GM21381 (cell line): ENCODE data around the gene FGF12.

Experiments used
- ATAC-seq: cut with Tn5 transposase; IDR thresholded peaks from one replicate; pipeline ENCODE4 v1.9.1; 2021; ENCODE audit warnings: mild to moderate bottlenecking, moderate library complexity; ENCODE audit not compliant: unreplicated experiment

Gene FGF12

DNA sequence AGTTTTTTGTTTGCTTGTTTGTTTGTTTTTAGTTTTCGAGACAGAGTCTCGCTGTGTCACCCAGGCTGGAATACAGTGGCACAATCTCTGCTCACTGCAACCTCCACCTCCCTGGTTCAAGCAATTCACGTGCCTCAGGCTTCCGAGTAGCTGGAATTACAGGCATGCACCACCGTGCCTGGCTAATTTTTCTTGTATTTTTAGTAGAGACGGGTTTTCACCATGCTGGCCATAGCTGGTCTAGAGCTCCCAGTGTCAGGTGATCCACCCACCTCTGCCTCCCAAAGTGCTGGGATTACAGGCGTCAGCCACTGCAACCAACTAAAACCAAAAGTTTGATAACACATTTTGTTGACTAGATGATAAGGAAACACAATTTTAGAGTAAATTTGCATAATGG lies 372.7 kb downstream of the FGF12 start:
- no peak for ATAC-seq

DNA sequence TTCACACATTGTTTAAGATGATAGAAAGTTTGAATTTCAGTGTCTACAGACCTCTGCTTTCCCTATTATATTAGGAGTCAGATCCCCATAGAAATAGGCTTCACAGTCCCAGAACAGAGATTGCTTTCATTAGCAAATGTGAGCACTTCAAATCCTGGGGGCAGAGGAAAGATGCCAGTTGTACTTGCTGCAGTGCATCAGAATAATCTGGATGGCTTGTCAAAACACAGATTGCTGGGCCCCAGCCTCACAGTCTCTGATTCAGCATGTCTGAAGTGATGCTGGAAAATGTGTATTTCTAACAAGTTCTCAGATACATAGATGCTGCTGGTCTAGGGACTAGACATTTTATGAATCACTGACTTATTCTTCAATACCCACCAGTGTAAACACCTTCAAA lies 375.2 kb downstream of the FGF12 start:
- ATAC-seq: no peak

DNA sequence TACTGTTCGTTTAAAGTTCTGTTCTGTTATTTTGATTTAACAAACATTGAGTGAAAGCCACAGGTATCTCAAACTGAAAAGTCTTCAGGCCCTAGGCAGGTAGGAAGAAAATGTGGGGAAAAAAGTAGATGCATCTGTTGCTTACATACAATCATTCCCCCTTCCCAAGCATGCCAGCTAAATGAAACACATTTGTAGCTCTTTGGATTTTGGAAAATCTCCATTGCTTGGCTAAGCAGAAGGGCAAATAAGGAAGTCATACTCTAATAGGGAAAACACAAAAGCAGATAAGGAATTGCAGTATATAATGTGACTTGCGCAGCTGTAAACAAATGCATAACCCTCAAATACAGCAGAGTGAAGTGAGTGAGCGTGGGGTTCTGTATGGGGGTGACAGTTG lies 375.9 kb downstream of the FGF12 start:
- no peak for ATAC-seq

DNA sequence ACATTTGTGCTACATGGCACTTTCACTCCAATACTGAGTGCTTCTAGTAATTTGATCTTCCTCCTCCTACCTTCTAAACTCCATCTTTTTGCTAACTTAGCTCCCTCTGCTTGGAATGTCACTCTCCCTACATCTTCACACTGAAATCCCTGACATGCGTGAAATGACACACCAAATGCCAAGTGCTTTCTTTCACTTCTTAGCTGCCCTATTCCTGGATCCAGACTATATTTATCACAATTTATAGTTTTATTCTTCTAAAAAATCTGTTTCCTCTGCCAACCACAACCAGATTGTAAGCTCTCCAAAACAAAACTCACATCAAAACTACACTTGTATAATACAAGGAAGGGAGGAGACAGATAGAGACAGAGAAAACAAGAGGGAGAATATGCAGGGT lies 387.3 kb downstream of the FGF12 start:
- no peak for ATAC-seq

DNA sequence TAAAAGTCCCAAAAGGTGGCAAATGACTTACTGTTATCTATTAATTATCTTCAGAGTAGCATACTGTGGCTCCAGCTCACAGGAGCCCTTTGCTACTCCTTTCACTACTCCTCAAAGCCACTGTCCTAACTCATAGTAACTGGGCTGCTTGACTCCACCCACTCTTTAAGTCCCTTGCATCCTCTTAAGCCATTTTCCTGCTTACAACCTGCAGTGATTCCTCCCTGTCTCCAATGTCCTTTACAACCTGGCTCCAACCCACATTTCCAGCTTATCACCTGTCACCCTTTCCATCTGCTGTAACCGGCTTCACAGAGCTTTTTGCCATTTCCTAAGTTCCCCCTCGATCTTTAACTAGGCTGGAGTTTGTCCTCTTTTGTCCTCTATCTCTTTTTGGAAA lies 388.1 kb downstream of the FGF12 start:
- ATAC-seq: no peak

DNA sequence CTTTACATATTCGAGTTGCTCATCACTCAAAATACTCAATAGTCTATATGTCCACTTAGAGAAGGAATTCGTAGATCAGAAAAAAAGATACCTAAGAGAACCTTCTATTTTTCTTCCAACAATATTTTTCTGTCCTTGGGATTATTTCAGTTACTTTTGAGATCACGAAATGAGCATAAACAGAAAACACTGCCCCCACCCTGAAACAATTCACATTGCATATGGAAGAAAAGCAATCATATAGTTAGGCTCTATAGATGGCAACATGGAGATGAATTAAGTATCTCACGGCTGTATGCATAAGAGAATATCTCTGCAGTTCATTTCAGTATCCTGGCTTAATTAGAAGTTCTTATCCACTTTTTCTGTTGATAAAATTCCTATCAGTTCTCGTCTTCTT lies 391.1 kb downstream of the FGF12 start:
- ATAC-seq: no peak

DNA sequence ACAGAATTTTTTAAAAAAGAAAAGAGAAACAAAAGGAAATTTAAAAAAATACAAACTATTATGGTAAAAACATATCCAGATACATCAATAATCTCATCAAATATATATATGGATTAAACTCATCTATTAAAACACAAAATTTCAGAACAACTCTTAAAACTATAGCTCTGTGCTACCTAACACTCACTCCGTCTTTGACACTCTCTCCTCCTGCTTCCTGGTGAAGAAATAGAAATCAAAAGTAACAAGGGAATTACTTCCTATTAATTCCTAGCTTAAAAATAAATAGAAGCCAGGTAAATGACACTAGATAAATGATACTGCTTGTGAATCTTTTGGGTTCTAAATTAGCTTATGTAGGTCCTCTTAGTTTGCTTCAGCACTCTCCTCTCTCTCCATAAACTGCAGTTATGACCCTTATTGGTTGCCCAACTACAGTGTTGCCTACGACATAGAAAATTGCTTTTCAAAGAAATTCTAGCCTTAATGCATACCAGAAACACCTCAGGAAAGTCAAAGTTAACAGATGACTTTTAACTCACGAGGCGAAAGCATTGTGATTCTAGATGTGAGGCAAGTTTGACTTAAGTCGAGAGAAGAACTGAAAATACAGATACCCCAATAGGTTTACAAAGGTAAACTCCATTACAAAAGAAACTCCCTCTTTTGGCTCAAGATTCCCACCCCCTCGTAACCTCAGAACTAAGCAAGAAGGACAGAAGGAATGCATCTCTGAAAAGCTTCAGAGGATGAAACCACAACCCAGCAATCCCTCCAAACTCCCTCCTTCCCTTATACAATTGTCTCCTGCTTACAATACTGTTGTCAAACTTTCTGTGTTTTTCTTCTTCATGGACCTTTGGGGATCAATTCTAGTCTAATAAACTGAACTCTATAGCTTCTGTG lies 394.7 kb downstream of the FGF12 start:
- ATAC-seq: no peak

DNA sequence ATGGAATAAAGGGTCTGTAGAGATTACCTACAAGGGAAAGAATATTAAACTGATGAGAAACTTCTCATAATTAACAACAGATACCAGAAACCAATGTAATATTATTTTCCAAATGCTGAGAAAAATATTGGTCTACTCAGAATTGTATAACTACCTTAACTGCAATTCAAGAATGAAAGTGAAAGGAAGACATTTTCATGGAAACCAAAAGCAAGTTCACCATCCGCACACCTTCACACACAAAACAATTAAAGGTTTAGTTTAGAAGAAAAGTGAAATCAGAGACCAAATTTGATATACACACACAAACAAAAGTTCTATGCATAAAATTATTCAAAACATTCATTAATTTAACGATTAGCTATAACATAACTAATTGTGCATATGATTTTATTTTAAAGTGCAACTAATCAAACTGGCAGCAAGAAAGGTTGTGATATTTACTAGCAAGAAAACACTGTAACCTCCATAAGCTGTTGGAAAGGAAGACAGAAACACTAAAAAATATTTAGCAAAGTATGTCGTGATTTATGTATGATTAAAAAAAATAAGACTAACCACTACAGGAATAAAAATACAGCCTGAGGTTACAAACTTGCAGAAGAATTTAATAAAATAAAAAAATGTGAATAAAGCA lies 395.5 kb downstream of the FGF12 start:
- ATAC-seq: peak; percentile 85

DNA sequence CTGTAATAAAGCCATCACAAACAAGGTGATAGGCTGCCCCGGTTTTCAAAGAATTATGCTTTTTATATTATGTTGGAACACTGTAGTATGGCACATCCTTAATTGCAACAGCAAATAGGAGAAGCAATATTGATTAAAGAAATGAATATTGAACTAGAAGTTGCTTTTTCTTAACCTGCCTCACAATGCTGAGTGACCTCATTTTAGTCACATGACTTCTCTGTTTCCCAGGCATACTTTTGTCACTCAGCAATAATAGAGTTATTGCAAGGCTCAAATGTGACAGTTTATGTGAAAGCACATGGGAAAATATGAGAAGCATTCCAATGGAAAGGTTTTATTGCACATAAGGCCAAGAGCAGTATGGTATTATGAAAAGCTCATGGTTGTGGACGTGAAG lies 400.7 kb downstream of the FGF12 start:
- ATAC-seq: no peak

DNA sequence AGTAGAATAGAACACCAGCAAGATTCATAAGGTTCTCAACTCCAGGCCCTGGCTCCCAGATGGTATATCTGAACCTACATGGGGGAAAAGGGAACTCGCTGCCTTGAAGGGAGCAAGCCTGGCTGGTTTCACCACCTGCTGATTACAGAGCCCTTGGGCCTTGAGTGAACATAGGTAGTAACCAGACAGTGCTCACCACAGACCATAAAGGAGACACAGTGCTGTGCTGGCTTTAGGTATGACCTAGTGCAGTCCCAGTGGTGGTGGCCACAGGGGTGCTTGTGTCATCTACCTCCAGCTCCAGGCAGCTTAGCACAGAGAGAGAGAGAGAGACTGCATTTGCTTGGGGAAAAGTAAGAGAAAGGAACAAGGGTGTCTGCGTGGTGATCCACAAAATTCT lies 409.8 kb downstream of the FGF12 start:
- ATAC-seq: no peak

DNA sequence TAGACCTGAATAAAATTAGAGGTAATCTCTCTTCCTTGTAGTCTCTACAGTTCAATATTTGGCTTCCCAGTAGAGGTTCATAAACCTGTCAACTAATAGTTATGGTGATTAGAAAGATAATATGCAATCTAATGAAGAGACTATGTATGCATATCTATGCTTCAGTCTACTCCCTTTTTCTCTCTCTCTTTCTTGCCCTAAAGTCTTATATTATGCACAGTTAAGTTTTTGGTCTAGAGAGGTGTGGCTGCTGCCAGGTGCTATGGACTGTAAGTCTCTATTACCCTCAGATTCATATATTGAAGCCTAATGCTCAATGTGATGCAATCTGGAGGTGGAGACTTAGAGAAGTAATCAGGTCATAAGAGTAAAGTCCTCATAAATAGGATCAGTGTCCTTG lies 413.7 kb downstream of the FGF12 start:
- ATAC-seq: no peak

DNA sequence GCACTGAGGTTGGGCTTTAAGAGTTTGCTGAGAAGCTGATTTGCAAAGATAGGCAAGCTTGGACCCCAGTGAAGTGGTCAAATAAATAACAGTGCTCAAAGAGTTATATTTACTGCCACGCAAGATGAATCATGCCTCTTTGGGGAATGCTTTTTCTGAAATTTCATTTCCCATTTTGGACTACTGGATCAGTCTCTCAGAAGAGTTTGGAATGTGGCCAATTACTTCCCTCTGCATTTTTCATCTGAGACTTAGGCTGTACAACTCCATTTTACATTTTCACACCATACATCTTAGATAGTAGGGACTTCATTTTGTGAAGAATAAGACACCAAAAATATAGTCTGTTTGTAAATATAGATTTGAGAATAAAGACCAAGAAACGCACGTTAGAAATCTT lies 419.7 kb downstream of the FGF12 start:
- no peak for ATAC-seq

DNA sequence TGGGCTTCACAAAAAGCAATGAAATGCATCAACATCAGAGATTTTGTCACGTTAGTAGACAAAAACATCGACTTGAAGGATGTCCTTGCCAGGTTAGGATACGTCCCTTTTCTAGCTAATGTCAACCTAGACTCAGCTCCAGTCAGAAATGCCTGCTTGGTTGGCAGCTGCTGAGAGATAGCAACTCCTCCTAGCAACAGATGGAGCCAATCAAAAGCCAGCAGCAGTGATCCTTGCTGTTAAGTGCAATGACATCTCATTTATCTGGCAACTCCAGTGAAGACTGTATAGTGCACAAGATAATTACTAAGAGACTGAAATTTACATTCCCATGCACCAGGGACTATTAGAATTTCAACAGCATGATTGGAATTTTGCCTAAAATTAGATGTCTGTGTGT lies 424.1 kb downstream of the FGF12 start:
- no peak for ATAC-seq

DNA sequence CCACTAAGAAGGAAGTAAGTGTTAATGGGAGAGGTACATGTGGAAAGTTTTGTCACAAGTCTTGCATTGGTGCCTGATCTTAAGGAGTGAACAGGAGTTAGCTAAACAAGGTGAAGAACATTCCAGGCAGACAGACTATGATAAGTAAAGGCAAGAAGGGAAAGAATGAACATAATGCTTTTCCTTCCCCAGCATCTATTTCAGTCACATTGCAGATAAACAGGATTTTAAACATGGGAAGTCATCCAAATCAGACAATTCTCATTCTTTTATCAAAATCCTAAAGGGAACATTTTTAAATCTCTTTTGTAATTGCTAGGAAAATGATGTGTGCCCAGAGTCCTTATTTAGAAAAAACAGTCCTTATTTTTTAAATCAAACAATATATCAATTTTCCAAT lies 424.6 kb downstream of the FGF12 start:
- no peak for ATAC-seq

DNA sequence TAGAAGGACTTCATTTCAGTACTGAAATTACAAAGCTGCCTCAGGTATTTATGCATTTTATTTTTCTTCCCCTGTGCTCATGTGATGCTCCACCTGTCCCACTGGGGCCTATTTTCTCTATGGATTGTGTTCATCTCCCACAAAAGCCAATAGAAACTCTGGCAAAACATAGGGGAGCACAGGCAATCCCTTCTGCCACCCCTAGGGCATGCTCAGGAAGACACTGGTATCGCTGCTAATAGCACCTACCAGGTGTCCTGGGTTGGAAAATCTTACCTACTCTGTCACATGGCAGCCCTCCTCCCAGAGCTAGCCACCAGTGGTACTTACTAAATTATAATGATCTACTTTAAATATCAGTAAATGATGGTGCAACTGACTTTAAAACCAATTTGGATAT lies 427.4 kb downstream of the FGF12 start:
- no peak for ATAC-seq

DNA sequence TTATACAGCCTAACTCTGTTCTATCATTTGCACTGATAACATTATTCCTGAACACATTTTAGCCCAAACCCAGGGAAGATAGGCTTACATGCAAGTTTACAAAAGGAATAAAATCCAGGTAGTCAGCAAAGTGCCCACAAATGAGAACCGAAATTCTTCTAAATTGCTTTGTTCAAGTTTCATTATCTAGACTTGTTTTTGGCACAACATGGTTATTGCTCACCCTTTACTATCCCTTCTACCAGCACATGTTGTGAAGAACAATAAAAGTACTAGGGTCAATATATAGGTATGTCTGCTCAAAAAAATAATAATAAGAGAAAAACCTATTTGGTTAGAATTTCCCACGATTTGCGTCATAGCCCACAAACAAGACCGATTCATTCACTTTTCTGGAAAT lies 430.5 kb downstream of the FGF12 start:
- no peak for ATAC-seq

DNA sequence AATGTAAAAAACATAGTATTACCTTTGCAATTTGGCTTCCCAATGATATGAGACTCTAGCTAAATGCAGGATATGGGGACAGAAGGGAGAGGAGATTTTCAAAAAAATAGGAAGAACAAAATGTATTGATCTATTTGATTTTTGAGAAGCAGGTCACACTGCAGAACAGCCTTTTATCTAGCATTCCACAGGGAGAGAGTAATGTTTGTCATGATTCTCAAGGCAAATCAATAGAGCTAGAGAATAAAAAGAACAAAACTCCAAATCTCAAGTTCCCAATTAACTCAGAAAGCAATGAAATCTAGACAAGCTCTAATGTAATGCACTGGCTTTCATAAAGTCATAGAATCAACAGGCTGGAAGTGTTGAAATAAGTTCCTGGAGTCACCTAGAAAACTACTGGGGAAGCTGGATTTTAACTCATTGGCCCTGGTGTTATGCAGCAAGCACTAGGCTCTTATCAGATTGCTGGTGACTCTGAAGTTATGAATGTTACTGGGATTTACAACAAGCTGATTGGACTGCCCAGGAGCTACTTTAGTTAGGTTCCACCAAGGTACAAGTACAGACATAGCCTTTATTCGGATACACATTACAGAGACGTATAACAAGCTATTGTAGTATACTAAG lies 442.8 kb downstream of the FGF12 start:
- ATAC-seq: no peak

DNA sequence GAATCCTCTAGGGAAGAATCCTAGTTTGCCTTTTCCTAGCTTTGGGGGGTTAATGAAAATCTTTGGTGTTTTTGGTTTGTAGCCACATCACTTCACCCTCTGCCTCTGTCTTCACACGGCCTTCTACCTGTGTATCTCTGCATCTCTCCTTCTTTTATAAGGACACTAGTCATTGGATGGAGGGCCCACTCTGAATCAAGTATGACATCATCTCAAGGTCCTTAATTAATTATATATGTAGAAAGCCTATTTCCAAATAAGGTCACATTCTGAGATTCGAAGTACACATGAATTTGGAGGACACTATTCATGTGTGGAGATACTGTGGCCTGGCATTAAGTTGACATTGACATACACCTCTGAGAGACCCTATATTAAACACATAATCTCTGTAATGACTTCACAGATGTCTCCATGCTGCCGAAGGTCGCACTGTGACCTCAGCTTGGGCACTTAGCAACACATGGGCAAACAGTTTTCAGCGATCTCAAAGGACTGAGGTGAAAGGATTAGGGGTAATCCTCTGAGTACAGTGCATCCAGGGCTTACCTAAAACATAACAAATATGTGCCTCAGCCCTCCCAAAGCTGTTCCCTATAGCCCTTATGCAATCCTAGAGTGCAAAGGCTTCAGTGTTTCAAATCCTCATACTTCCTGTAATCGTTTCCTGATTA lies 446.0 kb downstream of the FGF12 start:
- no peak for ATAC-seq

DNA sequence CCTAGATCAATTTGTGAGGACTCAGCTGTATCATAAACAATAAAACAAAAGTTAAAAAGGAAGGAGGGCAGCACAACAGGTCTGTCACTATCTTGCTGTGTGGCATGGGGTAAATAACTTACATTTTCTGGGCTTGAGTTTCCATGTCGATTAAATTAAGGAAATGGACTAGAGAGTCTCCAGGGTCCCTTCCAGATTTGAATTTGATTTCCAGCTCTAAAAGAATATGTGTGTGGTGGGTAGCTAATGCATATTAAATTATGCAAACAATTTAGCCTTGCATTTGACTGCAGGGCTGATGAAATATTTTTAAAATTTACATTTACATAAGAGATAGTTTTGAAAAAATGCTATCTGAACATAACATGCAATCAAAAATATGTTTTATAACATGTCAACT lies 447.7 kb downstream of the FGF12 start:
- no peak for ATAC-seq

DNA sequence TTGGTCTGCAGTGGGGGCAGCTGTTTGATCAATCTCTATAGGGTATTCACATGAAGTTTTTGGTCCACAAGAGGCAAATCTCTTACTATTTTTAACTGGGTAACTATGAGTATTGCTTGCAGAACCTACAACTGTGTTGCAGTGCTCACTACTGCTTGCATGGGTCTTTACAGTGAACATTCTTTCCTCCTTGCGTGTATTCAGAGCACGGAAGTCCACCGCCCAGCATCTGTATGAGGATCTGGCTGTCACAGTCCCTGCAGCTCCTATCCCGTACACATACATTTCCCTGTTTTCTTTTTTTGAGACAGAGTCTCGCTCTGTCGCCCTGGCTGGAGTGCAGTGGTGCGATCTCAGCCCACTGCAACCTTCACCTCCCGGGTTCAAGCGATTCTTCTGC lies 449.9 kb downstream of the FGF12 start:
- no peak for ATAC-seq

DNA sequence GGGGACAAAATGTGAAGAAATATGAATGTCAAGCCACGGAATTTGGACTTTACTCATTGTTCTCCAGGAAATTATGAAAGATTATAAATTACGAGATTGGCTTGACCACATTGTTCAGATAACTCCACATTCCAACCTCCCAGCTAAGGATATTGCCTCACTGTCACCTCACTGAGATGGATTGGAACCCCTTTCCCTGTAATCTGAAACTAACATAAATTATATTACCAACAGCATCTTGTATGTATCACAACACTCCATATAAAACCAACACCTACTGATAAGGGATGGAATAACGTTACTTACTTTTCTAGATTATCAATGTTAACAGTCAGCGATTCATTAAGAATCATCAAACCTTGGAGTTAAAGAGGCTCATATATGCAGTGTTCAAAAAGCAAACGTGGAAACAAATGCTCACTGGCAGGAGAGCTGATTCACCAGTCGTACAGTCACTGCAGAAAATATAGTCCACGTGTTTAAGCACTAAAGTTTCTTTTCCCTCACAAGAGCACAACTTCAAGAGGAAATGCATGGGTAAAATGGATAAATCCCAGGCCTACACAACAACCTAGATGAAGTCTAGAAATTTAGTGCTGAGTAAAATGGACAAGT lies 451.5 kb downstream of the FGF12 start:
- ATAC-seq: no peak
